ENCODE data around the gene GAL3ST1.
"Not testable (repeated sequence)": the region's sequence is repeated elsewhere in the genome, so short reads cannot be mapped to it uniquely, and the experiment has no call there.

GAL3ST1 gene

GRCh38 chr22:30565341-30565740 is 9.1 kb downstream of the GAL3ST1 start:
- DNase-seq (ENCODE audit: low read depth, low spot score): no peak
- no CpG with 5 or more reads among the region's 4 CpGs for WGBS (ENCODE audit: insufficient coverage, insufficient read length)

GRCh38 chr22:30564761-30565119 is 9.7 kb downstream of the GAL3ST1 start:
- Histone ChIP-seq H3K27ac (ENCODE audit: low read length) (no peak overlapping the region), H3K9me3 (ENCODE audit: control insufficient read depth, insufficient read depth, low read length) (no peaks in the 10 kb centered on the region), H3K36me3 (ENCODE audit: control insufficient read depth, insufficient read depth, low read length) (no peaks in the 10 kb centered on the region), H3K27me3 (ENCODE audit: control insufficient read depth, insufficient read depth, low read length) (no peaks in the 10 kb centered on the region), H3K4me3 (ENCODE audit: low read length) (no peak overlapping the region), H3K4me1 (ENCODE audit: control insufficient read depth, insufficient read depth, low read length) (peaks cover 10% of the 10 kb centered on the region)
- WGBS (ENCODE audit: insufficient coverage, insufficient read length): no CpG with 5 or more reads among the region's 3 CpGs
- DNase-seq (ENCODE audit: low read depth, low spot score): no peak

More at GRCh38 chr22:30565341-30565740, 9.1 kb downstream of the GAL3ST1 start:
- Histone ChIP-seq H3K9me3 (ENCODE audit: control insufficient read depth, insufficient read depth, low read length) (no peaks in the 10 kb centered on the region), H3K36me3 (ENCODE audit: control insufficient read depth, insufficient read depth, low read length) (no peaks in the 10 kb centered on the region), H3K4me3 (ENCODE audit: low read length) (no peak overlapping the region), H3K27me3 (ENCODE audit: control insufficient read depth, insufficient read depth, low read length) (no peaks in the 10 kb centered on the region), H3K27ac (ENCODE audit: low read length) (no peak overlapping the region), H3K4me1 (ENCODE audit: control insufficient read depth, insufficient read depth, low read length) (peaks cover 10% of the 10 kb centered on the region)

- DNase-seq (ENCODE audit: low read depth, low spot score): no peak
- H3K36me3 ChIP-seq (ENCODE audit: control insufficient read depth, insufficient read depth, low read length): no peaks in the 10 kb centered on the region
- no CpG with 5 or more reads among the region's 8 CpGs for WGBS (ENCODE audit: insufficient coverage, insufficient read length)
- no peak overlapping the region for H3K27ac ChIP-seq (ENCODE audit: low read length)
- H3K4me3 ChIP-seq (ENCODE audit: low read length): no peak overlapping the region
- H3K9me3 ChIP-seq (ENCODE audit: control insufficient read depth, insufficient read depth, low read length): no peaks in the 10 kb centered on the region
- peaks cover 10% of the 10 kb centered on the region for H3K4me1 ChIP-seq (ENCODE audit: control insufficient read depth, insufficient read depth, low read length)
- H3K27me3 ChIP-seq (ENCODE audit: control insufficient read depth, insufficient read depth, low read length): no peaks in the 10 kb centered on the region
Measured at GRCh38 chr22:30564045-30564760, 10.3 kb downstream of the GAL3ST1 start.

GRCh38 chr22:30562366-30562765 is 12.1 kb downstream of the GAL3ST1 start:
- Histone ChIP-seq H3K4me3 (ENCODE audit: low read length) (no peak overlapping the region), H3K9me3 (ENCODE audit: control insufficient read depth, insufficient read depth, low read length) (no peaks in the 10 kb centered on the region), H3K27ac (ENCODE audit: low read length) (no peak overlapping the region), H3K4me1 (ENCODE audit: control insufficient read depth, insufficient read depth, low read length) (peaks cover 10% of the 10 kb centered on the region), H3K36me3 (ENCODE audit: control insufficient read depth, insufficient read depth, low read length) (no peaks in the 10 kb centered on the region), H3K27me3 (ENCODE audit: control insufficient read depth, insufficient read depth, low read length) (no peaks in the 10 kb centered on the region)
- WGBS (ENCODE audit: insufficient coverage, insufficient read length): no CpG with 5 or more reads among the region's 6 CpGs
- DNase-seq (ENCODE audit: low read depth, low spot score): no peak

GRCh38 chr22:30561402-30562189 is 12.9 kb downstream of the GAL3ST1 start:
- no CpG with 5 or more reads among the region's 10 CpGs for WGBS (ENCODE audit: insufficient coverage, insufficient read length)

GRCh38 chr22:30560643-30561202 is 13.7 kb downstream of the GAL3ST1 start:
- not testable (repeated sequence) for DNase-seq (ENCODE audit: low read depth, low spot score); H3K36me3 ChIP-seq (ENCODE audit: control insufficient read depth, insufficient read depth, low read length); H3K27me3 ChIP-seq (ENCODE audit: control insufficient read depth, insufficient read depth, low read length); H3K27ac ChIP-seq (ENCODE audit: low read length); H3K9me3 ChIP-seq (ENCODE audit: control insufficient read depth, insufficient read depth, low read length); H3K4me3 ChIP-seq (ENCODE audit: low read length)
- peaks cover 10% of the 10 kb centered on the region for H3K4me1 ChIP-seq (ENCODE audit: control insufficient read depth, insufficient read depth, low read length)
- no CpG with 5 or more reads among the region's 11 CpGs for WGBS (ENCODE audit: insufficient coverage, insufficient read length)

More at GRCh38 chr22:30561402-30562189, 12.9 kb downstream of the GAL3ST1 start:
- no peaks in the 10 kb centered on the region for H3K9me3 ChIP-seq (ENCODE audit: control insufficient read depth, insufficient read depth, low read length)
- DNase-seq (ENCODE audit: low read depth, low spot score): no peak
- peaks cover 10% of the 10 kb centered on the region for H3K4me1 ChIP-seq (ENCODE audit: control insufficient read depth, insufficient read depth, low read length)
- H3K36me3 ChIP-seq (ENCODE audit: control insufficient read depth, insufficient read depth, low read length): no peaks in the 10 kb centered on the region
- H3K27me3 ChIP-seq (ENCODE audit: control insufficient read depth, insufficient read depth, low read length): no peaks in the 10 kb centered on the region
- H3K27ac ChIP-seq (ENCODE audit: low read length): no peak overlapping the region
- H3K4me3 ChIP-seq (ENCODE audit: low read length): no peak overlapping the region

GRCh38 chr22:30559889-30560288 is 14.6 kb downstream of the GAL3ST1 start:
- DNase-seq (ENCODE audit: low read depth, low spot score): no peak
- Histone ChIP-seq H3K27ac (ENCODE audit: low read length) (no peak overlapping the region), H3K27me3 (ENCODE audit: control insufficient read depth, insufficient read depth, low read length) (no peaks in the 10 kb centered on the region), H3K4me1 (ENCODE audit: control insufficient read depth, insufficient read depth, low read length) (peaks cover 10% of the 10 kb centered on the region), H3K36me3 (ENCODE audit: control insufficient read depth, insufficient read depth, low read length) (peaks cover 3% of the 10 kb centered on the region; the same call in 1 of the 2 replicates), H3K9me3 (ENCODE audit: control insufficient read depth, insufficient read depth, low read length) (no peaks in the 10 kb centered on the region), H3K4me3 (ENCODE audit: low read length) (no peak overlapping the region)
- no CpG with 5 or more reads among the region's 6 CpGs for WGBS (ENCODE audit: insufficient coverage, insufficient read length)

- DNase-seq (ENCODE audit: low read depth, low spot score): no peak
- Histone ChIP-seq H3K4me3 (ENCODE audit: low read length) (no peak overlapping the region), H3K27me3 (ENCODE audit: control insufficient read depth, insufficient read depth, low read length) (no peaks in the 10 kb centered on the region), H3K36me3 (ENCODE audit: control insufficient read depth, insufficient read depth, low read length) (peaks cover 5% of the 10 kb centered on the region; the same call in 1 of the 2 replicates), H3K9me3 (ENCODE audit: control insufficient read depth, insufficient read depth, low read length) (no peaks in the 10 kb centered on the region), H3K27ac (ENCODE audit: low read length) (no peak overlapping the region), H3K4me1 (ENCODE audit: control insufficient read depth, insufficient read depth, low read length) (peaks cover 6% of the 10 kb centered on the region)
- no CpG with 5 or more reads among the region's 8 CpGs for whole genome bisulfite sequencing (ENCODE audit: insufficient coverage, insufficient read length)
Measured at GRCh38 chr22:30557243-30557642, 17.2 kb downstream of the GAL3ST1 start.

GRCh38 chr22:30556388-30556787 is 18.1 kb downstream of the GAL3ST1 start:
- Histone ChIP-seq H3K27ac (ENCODE audit: low read length) (no peak overlapping the region), H3K4me3 (ENCODE audit: low read length) (no peak overlapping the region), H3K36me3 (ENCODE audit: control insufficient read depth, insufficient read depth, low read length) (peaks cover 5% of the 10 kb centered on the region; the same call in 1 of the 2 replicates), H3K27me3 (ENCODE audit: control insufficient read depth, insufficient read depth, low read length) (no peaks in the 10 kb centered on the region), H3K4me1 (ENCODE audit: control insufficient read depth, insufficient read depth, low read length) (peaks cover 1% of the 10 kb centered on the region), H3K9me3 (ENCODE audit: control insufficient read depth, insufficient read depth, low read length) (no peaks in the 10 kb centered on the region)
- WGBS (ENCODE audit: insufficient coverage, insufficient read length): no CpG with 5 or more reads among the region's 6 CpGs
- DNase-seq (ENCODE audit: low read depth, low spot score): no peak

- no peaks in the 10 kb centered on the region; the same call in 1 of the 2 replicates for H3K4me1 ChIP-seq (ENCODE audit: control insufficient read depth, insufficient read depth, low read length)
- no CpG with 5 or more reads among the region's 73 CpGs for WGBS (ENCODE audit: insufficient coverage, insufficient read length)
- H3K4me3 ChIP-seq (ENCODE audit: low read length): no peak overlapping the region
- H3K9me3 ChIP-seq (ENCODE audit: control insufficient read depth, insufficient read depth, low read length): no peaks in the 10 kb centered on the region
- H3K27ac ChIP-seq (ENCODE audit: low read length): no peak overlapping the region
- no peak for DNase-seq (ENCODE audit: low read depth, low spot score)
- H3K27me3 ChIP-seq (ENCODE audit: control insufficient read depth, insufficient read depth, low read length): no peaks in the 10 kb centered on the region
- peaks cover 5% of the 10 kb centered on the region; the same call in 1 of the 2 replicates for H3K36me3 ChIP-seq (ENCODE audit: control insufficient read depth, insufficient read depth, low read length)
Measured at GRCh38 chr22:30555282-30556210, 18.9 kb downstream of the GAL3ST1 start.
